LoVo (cell line): ENCODE data around the gene PAK1IP1.
"Not testable (repeated sequence)": the region's sequence is repeated elsewhere in the genome, so short reads cannot be mapped to it uniquely, and the experiment has no call there.

Experiments used
- DNase-seq: peaks from one replicate; pipeline ENCODE4 v3.0.0-alpha.2; 2016; ENCODE audit warnings: low spot score

PAK1IP1 gene

GRCh38 chr6:10743515-10743914, 48.7 kb downstream of the PAK1IP1 start:
- DNase-seq, result no peak

- no peak for DNase-seq
These were observed 50.3 kb downstream of the PAK1IP1 start for GRCh38 chr6:10745116-10745515.

GRCh38 chr6:10746915-10747250, 52.1 kb downstream of the PAK1IP1 start:
- no peak for DNase-seq

GRCh38 chr6:10747251-10747972, 52.6 kb downstream of the PAK1IP1 start, which contains the start of gene TMEM14B:
TSS of gene TMEM14B (plus strand) at chr6:10747805. CDS start at chr6:10749246, 1,441 bp downstream.
- peak; percentile 98 for DNase-seq

GRCh38 chr6:10749734-10750133, 55.0 kb downstream of the PAK1IP1 start:
- DNase-seq, result no peak

- not testable (repeated sequence) for DNase-seq
These were observed 55.8 kb downstream of the PAK1IP1 start for GRCh38 chr6:10750568-10750967.

- DNase-seq, result not testable (repeated sequence)
These were observed 57.0 kb downstream of the PAK1IP1 start for GRCh38 chr6:10751757-10752156.

GRCh38 chr6:10756085-10756484, 61.3 kb downstream of the PAK1IP1 start:
- DNase-seq, result no peak
